Prostate gland (tissue), 2 donors: ENCODE data around the gene SARNP.

ENCODE experiments used
- CTCF ChIP-seq, 4 experiments: fragments of 200-600 bp in 2 of 4; fragments of 450-650 bp in 2 of 4; sonication (generic) in 2 of 4; IDR thresholded peaks; 1 replicate in 3 of 4; 2 replicates in 1 of 4; pipeline ENCODE4 v1.5.1; 2016 to 2019; ENCODE audit warnings: antibody characterized with exemption in 4 of 4, mild to moderate bottlenecking in 2 of 4, moderate library complexity in 2 of 4
- POLR2A ChIP-seq: fragments of 450-650 bp; IDR thresholded peaks from one replicate; pipeline ENCODE4 v1.6.1; 2016; ENCODE audit warnings: antibody characterized with exemption, mild to moderate bottlenecking
- POLR2AphosphoS5 ChIP-seq: sonication (generic); formaldehyde crosslinking; IDR thresholded peaks from one replicate; pipeline ENCODE4 v1.6.1; 2017; ENCODE audit warnings: antibody characterized with exemption

GRCh38 chr12:55734595-55734994 lies 82.9 kb downstream of the SARNP start:
- TF ChIP-seq POLR2A = no peak
- no peak for TF ChIP-seq CTCF (IDR thresholded peaks at IDR 0.05)
- no peak for TF ChIP-seq POLR2AphosphoS5
